OCI-LY7 (cell line): ENCODE results near the gene VKORC1L1. TPM values are rescaled to one million over a fixed set of nuclear protein-coding genes. Genes with fewer than 3 reads are reported as not detected.
"Not testable (repeated sequence)": the region's sequence is repeated elsewhere in the genome, so short reads cannot be mapped to it uniquely, and the experiment has no call there.

Experiments
- BruUV-seq: library from RNA; stranded (reverse); fragments of 400-500 nt; replicated peaks from 2 replicates; lab custom pipeline; 2021; lab: Mats Ljungman, UMichigan
- CTCF ChIA-PET: fragments of 300-600 bp; sonication (Branson Sonifier 250); formaldehyde crosslinking; loops from one replicate; lab custom pipeline; 2022; ENCODE audit warnings: antibody characterized with exemption; ENCODE audit not compliant: unreplicated experiment; lab: Charles Lee
- POLR2A ChIA-PET: fragments of 300-600 bp; sonication (Branson Sonifier 250); formaldehyde crosslinking; loops from one replicate; lab custom pipeline; 2022; ENCODE audit warnings: antibody characterized with exemption; lab: Charles Lee
- DNase-seq: peaks from one replicate; pipeline ENCODE4 v3.0.0-alpha.2; 2015; ENCODE audit warnings: low spot score
- H2AFZ ChIP-seq: fragments of 200-600 bp; sonication (generic), shearing (Covaris generic); 2 replicates; pipeline ENCODE4 v1.6.1; 2014; ENCODE audit warnings: mild to moderate bottlenecking, antibody characterized with exemption, low read length, moderate library complexity
- H3K27ac ChIP-seq: fragments of 200-600 bp; sonication (generic); 2 replicates; pipeline ENCODE4 v1.5.1; 2014; ENCODE audit warnings: mixed run types, low read depth, mild to moderate bottlenecking, moderate library complexity, low read length, inconsistent platforms; ENCODE audit not compliant: poor library complexity, severe bottlenecking
- H3K36me3 ChIP-seq: fragments of 200-600 bp; sonication (generic); 2 replicates; pipeline ENCODE4 v1.6.1; 2014; ENCODE audit warnings: mild to moderate bottlenecking, antibody characterized with exemption, low read length, moderate library complexity, mixed read lengths; ENCODE audit not compliant: insufficient read depth
- H3K4me1 ChIP-seq: fragments of 200-600 bp; sonication (generic); 2 replicates; pipeline ENCODE4 v1.5.1; 2014; ENCODE audit warnings: mild to moderate bottlenecking, low read length; ENCODE audit not compliant: insufficient read depth, poor library complexity, severe bottlenecking
- H3K4me2 ChIP-seq: fragments of 200-600 bp; sonication (generic); 2 replicates; pipeline ENCODE4 v1.6.1; 2014; ENCODE audit warnings: mild to moderate bottlenecking, low read length
- H3K4me3 ChIP-seq: fragments of 200-600 bp; sonication (generic); 2 replicates; pipeline ENCODE4 v1.5.1; 2014; ENCODE audit warnings: mild to moderate bottlenecking, low read depth, low read length; ENCODE audit not compliant: poor library complexity, severe bottlenecking
- H3K79me2 ChIP-seq: fragments of 200-600 bp; sonication (generic); 2 replicates; pipeline ENCODE4 v1.6.1; 2016; ENCODE audit warnings: low read depth, mild to moderate bottlenecking, low read length, moderate library complexity, mixed read lengths; ENCODE audit not compliant: insufficient read depth
- H3K9me2 ChIP-seq: fragments of 200-600 bp; sonication (generic); 2 replicates; pipeline ENCODE4 v1.6.1; 2016; ENCODE audit warnings: mild to moderate bottlenecking, low read length, mixed read lengths; ENCODE audit not compliant: insufficient read depth
- H3K9me3 ChIP-seq: fragments of 200-600 bp; sonication (generic); 2 replicates; pipeline ENCODE4 v1.6.1; 2014; ENCODE audit warnings: mild to moderate bottlenecking, mixed run types, low read length, mixed read lengths
- H4K20me1 ChIP-seq: fragments of 200-600 bp; sonication (generic); 2 replicates; pipeline ENCODE4 v1.6.1; 2014; ENCODE audit warnings: mild to moderate bottlenecking, antibody characterized with exemption, low read length, moderate library complexity, mixed read lengths; ENCODE audit not compliant: insufficient read depth
- CTCF ChIP-seq: fragments of 200-600 bp; sonication (generic); conservative IDR thresholded peaks from 2 replicates; pipeline ENCODE4 v1.5.1; 2014; ENCODE audit warnings: mild to moderate bottlenecking, antibody characterized with exemption, low read length, moderate library complexity, mixed read lengths
- EZH2phosphoT487 ChIP-seq: fragments of 200-600 bp; sonication (generic); IDR thresholded peaks from 2 replicates; pipeline ENCODE4 v1.6.1; 2018; ENCODE audit warnings: low read depth, borderline replicate concordance, mild to moderate bottlenecking, mixed run types, antibody characterized with exemption, low read length, moderate library complexity, mixed read lengths
- intact Hi-C: fragments of 100-400 bp; cut with micrococcal nuclease; formaldehyde crosslinking; loops from one replicate; pipeline ENCODE4 v1.10.0; 2022; ENCODE audit not compliant: unreplicated experiment
- total RNA-seq, 2 experiments: library from RNA; depleted of rRNA in 1 of 2; stranded (reverse); fragments of >200 nt in 1 of 2; shearing (Covaris generic) in 1 of 2; gene quantifications; 2 replicates each; pipeline ENCODE4 v1.2.3, GENCODE V29; 2014 to 2022

VKORC1L1 gene
- total RNA-seq, 2 experiments from 2014 or later: 17.4 to 31.9 TPM

GRCh38 chr7:65840446-65840845, 32.4 kb upstream of the VKORC1L1 start:
- intact Hi-C loops: no loop called here
- no peak for TF ChIP-seq CTCF
- no peaks in the 10 kb centered on the region for H4K20me1 ChIP-seq
- no peak for DNase-seq
- H3K9me3 ChIP-seq: no peaks in the 10 kb centered on the region
- no peaks in the 10 kb centered on the region for H3K4me1 ChIP-seq
- ChIA-PET CTCF (interaction anchor here (1.3 kb wide), 1 partner anchor 10 kb away, joined by 3 read pairs; no protein-coding TSS in a partner anchor), POLR2A (interaction anchor here (0.7 to 1.1 kb wide), 2 partner anchors 10 to 29 kb away, joined by 3 read pairs; no protein-coding TSS in a partner anchor)
- H3K27ac ChIP-seq: no peak overlapping the region
- no peak overlapping the region for H3K4me3 ChIP-seq
- BruUV-seq: no TSS peak
- H3K79me2 ChIP-seq: no peaks in the 10 kb centered on the region
- no peaks in the 10 kb centered on the region for H3K36me3 ChIP-seq
- H3K4me2 ChIP-seq: no peak overlapping the region
- H3K9me2 ChIP-seq: no peaks in the 10 kb centered on the region
- H2AFZ ChIP-seq: no peak overlapping the region

- H3K4me1 ChIP-seq, H3K27ac ChIP-seq, H3K4me3 ChIP-seq, H3K9me2 ChIP-seq, H3K9me3 ChIP-seq, BruUV-seq, CTCF ChIA-PET, H4K20me1 ChIP-seq, intact Hi-C loops, H3K36me3 ChIP-seq, H2AFZ ChIP-seq, H3K4me2 ChIP-seq, DNase-seq, POLR2A ChIA-PET, H3K79me2 ChIP-seq: not testable (repeated sequence)
These were observed 29.3 kb upstream of the VKORC1L1 start for GRCh38 chr7:65843616-65844015.

GRCh38 chr7:65846008-65846570, 26.8 kb upstream of the VKORC1L1 start:
- no peaks in the 10 kb centered on the region for H3K79me2 ChIP-seq
- H3K9me3 ChIP-seq: no peaks in the 10 kb centered on the region
- no peaks in the 10 kb centered on the region for H4K20me1 ChIP-seq
- CTCF ChIA-PET: no interaction called here
- intact Hi-C loops: no loop called here
- no peak overlapping the region for H2AFZ ChIP-seq
- DNase-seq: no peak
- BruUV-seq: no TSS peak
- H3K27ac ChIP-seq: no peak overlapping the region
- no peak for TF ChIP-seq EZH2phosphoT487
- TF ChIP-seq CTCF: no peak
- H3K36me3 ChIP-seq: no peaks in the 10 kb centered on the region
- H3K4me1 ChIP-seq: no peaks in the 10 kb centered on the region
- POLR2A ChIA-PET: interaction anchor here (1.2 kb wide), 1 partner anchor 36 kb away, joined by 3 read pairs; no protein-coding TSS in a partner anchor
- H3K4me3 ChIP-seq: no peak overlapping the region
- no peak overlapping the region for H3K4me2 ChIP-seq
- H3K9me2 ChIP-seq: no peaks in the 10 kb centered on the region

- H3K27ac ChIP-seq, H3K4me2 ChIP-seq, H2AFZ ChIP-seq, H3K79me2 ChIP-seq, POLR2A ChIA-PET, DNase-seq, intact Hi-C loops, H3K9me2 ChIP-seq, BruUV-seq, H3K4me3 ChIP-seq, H4K20me1 ChIP-seq, CTCF ChIA-PET, H3K4me1 ChIP-seq, H3K36me3 ChIP-seq, H3K9me3 ChIP-seq: not testable (repeated sequence)
These were observed 19.4 kb upstream of the VKORC1L1 start for GRCh38 chr7:65853426-65853825.

GRCh38 chr7:65853892-65854291, 19.0 kb upstream of the VKORC1L1 start:
- POLR2A ChIA-PET, H4K20me1 ChIP-seq, H3K27ac ChIP-seq, H3K4me2 ChIP-seq, H2AFZ ChIP-seq, H3K36me3 ChIP-seq, CTCF ChIA-PET, H3K4me1 ChIP-seq, DNase-seq, BruUV-seq, intact Hi-C loops, H3K4me3 ChIP-seq, H3K9me3 ChIP-seq, H3K79me2 ChIP-seq, H3K9me2 ChIP-seq: not testable (repeated sequence)
